Sciatic nerve (tissue), 2 donors: ENCODE results near the gene CLIC1. TPM values are rescaled to one million over a fixed set of nuclear protein-coding genes. Genes with fewer than 3 reads are reported as not detected.
A peak's percentile ranks its signal among the peaks of the same experiment; 100 is the strongest.

ENCODE experiments used
- ATAC-seq: fragments of 200-7000 bp; cut with Tn5 transposase; one replicate; pipeline ENCODE4 v1.9.1; 2020; ENCODE audit warnings: mild to moderate bottlenecking, moderate library complexity
- DNase-seq: peaks from one replicate; pipeline ENCODE4 v3.0.0-alpha.2; 2020; ENCODE audit warnings: low spot score
- intact Hi-C: fragments of 100-400 bp; cut with DNase I; formaldehyde crosslinking; loops from one replicate; pipeline ENCODE4 v1.14.2; 2022
- microRNA-seq: library from miRNA; unstranded; fragments of <30 nt; microRNA quantifications from one replicate; pipeline ENCODE4 v1.2.0, GENCODE V29; 2020
- total RNA-seq: library from RNA; stranded (reverse); fragmentation: NEBNext Ultra II Directional; extraction: Animal tissue kit (Norgen Biotek cat#: 25700); gene quantifications from one replicate; pipeline ENCODE4 v1.2.1, GENCODE V29; 2021
- donor health status: DM: no; HTN: no; CAD: no.
- donor health status: DM: no; HTN: no; CAD: no.

CLIC1 gene
- total RNA-seq, 1 donor from 2014 or later: 239 TPM

DNA sequence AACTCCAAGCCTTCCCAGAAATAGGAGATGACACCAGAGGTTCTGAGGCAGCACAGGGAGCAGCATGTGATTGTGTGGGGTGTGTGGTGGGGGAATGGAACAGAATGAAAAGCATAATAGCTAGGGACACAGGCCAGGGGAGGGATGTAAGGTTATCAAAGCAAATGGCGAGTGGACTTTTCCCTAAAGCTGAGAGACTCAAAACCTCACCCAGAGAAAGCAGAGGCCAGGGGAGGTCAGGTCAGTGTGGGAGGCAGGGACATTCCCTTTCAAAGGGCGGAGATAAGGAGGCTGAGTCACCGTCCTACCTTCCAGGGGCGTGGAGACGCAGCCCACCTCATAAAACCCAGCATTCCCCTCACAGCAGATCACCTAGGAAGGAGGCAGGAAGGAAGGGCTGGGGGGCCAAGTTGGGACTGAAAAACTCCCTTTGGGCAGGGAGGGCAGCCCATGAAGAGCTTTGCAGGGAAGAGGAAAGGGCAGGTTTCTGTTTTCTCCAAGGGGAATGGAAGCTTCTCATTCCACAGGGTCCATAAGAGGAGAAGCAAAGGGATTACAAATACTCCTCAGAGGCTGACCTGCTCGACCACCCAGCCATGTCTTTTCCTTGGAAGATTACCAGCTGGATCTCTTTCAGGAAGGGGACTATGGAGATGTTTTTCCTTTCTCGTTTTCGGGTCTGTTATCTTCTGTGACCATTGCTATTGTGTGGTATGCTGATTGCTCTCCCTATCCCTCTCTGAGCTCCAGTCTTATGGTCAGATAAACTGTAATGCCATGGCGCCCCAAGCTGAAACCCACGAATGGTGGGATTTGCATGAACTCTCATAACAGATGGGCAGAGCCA lies 45.9 kb downstream of the CLIC1 start:
- no peak for ATAC-seq
- intact Hi-C loops: no loop called here
- no peak for DNase-seq

DNA sequence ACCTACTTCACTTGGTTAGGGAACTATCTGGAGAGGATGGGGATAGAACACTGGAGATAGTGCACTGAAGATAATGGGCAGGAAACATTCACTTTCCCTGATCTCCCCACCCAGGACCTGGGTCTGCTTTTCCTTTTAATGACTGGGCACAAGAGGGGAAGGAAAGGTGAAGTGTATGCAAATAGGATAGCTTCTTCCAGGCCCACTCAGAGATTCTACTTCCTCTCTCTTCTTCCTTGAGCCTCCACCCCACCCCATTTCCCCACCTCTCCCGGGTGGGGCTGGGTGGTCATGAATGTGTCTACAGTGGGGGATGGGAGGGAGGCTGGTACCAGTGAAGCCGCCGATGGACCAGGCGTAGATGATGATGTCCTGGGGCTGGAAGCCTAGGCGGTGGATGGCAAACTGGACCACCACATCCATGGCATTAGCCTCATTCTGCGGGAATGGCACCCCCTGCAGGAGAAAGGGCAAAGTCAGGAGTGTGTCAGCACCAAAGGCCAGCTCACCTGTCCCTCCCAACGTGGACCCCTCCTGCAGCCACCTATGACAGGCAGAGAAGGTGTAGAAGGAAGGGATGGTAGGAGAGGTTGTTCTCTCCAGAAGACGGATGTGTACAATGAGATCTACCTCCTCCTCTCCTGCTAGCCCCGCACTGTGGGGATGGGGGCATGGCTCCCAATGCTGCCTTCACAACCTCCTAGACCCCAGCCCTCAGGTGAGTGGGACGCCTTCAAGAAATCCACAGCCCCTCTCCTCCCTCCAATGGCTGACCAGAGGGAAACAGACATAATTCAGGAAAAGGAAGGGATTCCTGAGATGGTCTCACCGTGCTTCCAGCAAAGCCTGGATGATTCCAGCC lies 46.9 kb downstream of the CLIC1 start:
- intact Hi-C loops: loop anchor here (10.0 kb wide), 1 partner anchor 145 kb away; no protein-coding TSS in a partner anchor
- ATAC-seq (no peak), DNase-seq (no peak)

GRCh38 chr6:31687860-31688693 lies 48.3 kb downstream of the CLIC1 start:
- ATAC-seq (no peak), DNase-seq (no peak)
- intact Hi-C loops: loop anchor here (10.0 kb wide), 1 partner anchor 147 kb away; no protein-coding TSS in a partner anchor

GRCh38 chr6:31687321-31687720 lies 49.0 kb downstream of the CLIC1 start:
- intact Hi-C loops: loop anchor here (10.0 kb wide), 1 partner anchor 147 kb away; no protein-coding TSS in a partner anchor
- DNase-seq (no peak), ATAC-seq (no peak)

GRCh38 chr6:31686483-31686882 lies 49.8 kb downstream of the CLIC1 start:
- intact Hi-C loops: loop anchor here (10.0 kb wide), 1 partner anchor 148 kb away; no protein-coding TSS in a partner anchor
- DNase-seq (no peak), ATAC-seq (no peak)

- intact Hi-C loops: loop anchor here (10.0 kb wide), 1 partner anchor 151 kb away; no protein-coding TSS in a partner anchor
- DNase-seq: no peak
- peak; percentile 18 for ATAC-seq
Observed at GRCh38 chr6:31683591-31683990, 52.7 kb downstream of the CLIC1 start.

DNA sequence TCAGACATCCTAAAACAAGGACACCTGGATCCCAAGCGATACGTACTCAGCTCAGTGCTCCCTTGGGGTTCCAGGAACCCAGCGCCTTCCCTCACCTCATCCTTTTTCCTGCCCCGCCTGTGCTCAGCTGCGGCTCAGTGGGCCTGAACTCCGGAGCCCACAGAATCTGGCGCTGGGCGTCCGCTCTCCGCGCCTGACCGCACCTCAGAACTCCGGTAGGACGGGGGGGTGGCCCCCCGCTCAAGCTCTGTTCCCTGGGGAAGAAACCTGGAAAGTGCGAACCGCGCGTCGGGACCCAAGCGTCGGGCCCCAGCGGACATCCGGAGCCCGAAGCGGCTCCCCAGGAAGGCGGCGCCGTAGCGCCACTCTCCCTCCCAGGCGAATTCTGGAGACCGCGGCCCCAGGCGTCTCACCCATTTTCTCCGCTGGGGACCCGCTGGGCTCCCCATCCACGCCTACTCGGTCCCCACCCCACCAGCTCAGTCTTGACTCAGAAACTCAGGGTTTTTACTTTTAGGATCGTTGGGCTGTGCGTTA lies 55.1 kb downstream of the CLIC1 start:
- peak; percentile 48 for ATAC-seq
- intact Hi-C loops: loop anchor here (10.0 kb wide), 1 partner anchor 154 kb away; no protein-coding TSS in a partner anchor
- no peak for DNase-seq

Small RNAs within 50 kb of the gene (microRNA-seq; reads per million reads assigned to microRNA genes)
- gene MIR4646: 2.5 reads per million

Other genes starting within 250 kb of the CLIC1 start
- 2.9 TPM for gene MICB, start 238.4 kb downstream of the CLIC1 start, total RNA-seq
- not detected for gene MCCD1, start 207.6 kb downstream of the CLIC1 start, total RNA-seq
- gene DDX39B, start 194.5 kb downstream of the CLIC1 start, total RNA-seq: 258 TPM
- gene ATP6V1G2, start 189.9 kb downstream of the CLIC1 start, total RNA-seq: 4.8 TPM
- 23.0 TPM for gene NFKBIL1, start 188.9 kb downstream of the CLIC1 start, total RNA-seq
- gene LTA, start 164.2 kb downstream of the CLIC1 start, total RNA-seq: 0.27 TPM
- 0.40 TPM for gene TNF, start 161.0 kb downstream of the CLIC1 start, total RNA-seq
- 4.0 TPM for gene LTB, start 154.1 kb downstream of the CLIC1 start, total RNA-seq
- 17.7 TPM for gene LST1, start 150.3 kb downstream of the CLIC1 start, total RNA-seq
- 1.1 TPM for gene NCR3, start 143.5 kb downstream of the CLIC1 start, total RNA-seq
- gene AIF1, start 121.3 kb downstream of the CLIC1 start, total RNA-seq: 50.6 TPM
- 166 TPM for gene PRRC2A, start 115.8 kb downstream of the CLIC1 start, total RNA-seq
- gene BAG6, start 83.9 kb downstream of the CLIC1 start, total RNA-seq: 201 TPM
- gene APOM, start 80.6 kb downstream of the CLIC1 start, total RNA-seq: 0.53 TPM
- gene C6orf47, start 75.8 kb downstream of the CLIC1 start, total RNA-seq: 14.5 TPM
- 16.7 TPM for gene GPANK1, start 71.5 kb downstream of the CLIC1 start, total RNA-seq
- 116 TPM for gene CSNK2B, start 70.5 kb downstream of the CLIC1 start, total RNA-seq
- 20.4 TPM for gene LY6G5B, start 66.6 kb downstream of the CLIC1 start, total RNA-seq
- 2.1 TPM for gene LY6G5C, start 55.5 kb downstream of the CLIC1 start, total RNA-seq
- 46.0 TPM for gene ABHD16A, start 33.2 kb downstream of the CLIC1 start, total RNA-seq
- not detected for gene LY6G6F, start 29.7 kb downstream of the CLIC1 start, total RNA-seq
- not detected for gene LY6G6D, start 21.2 kb downstream of the CLIC1 start, total RNA-seq
- 0.71 TPM for gene LY6G6C, start 14.8 kb downstream of the CLIC1 start, total RNA-seq
- gene MPIG6B, start 13.2 kb downstream of the CLIC1 start, total RNA-seq: 0.62 TPM
- gene DDAH2, start 7.2 kb downstream of the CLIC1 start, total RNA-seq: 124 TPM
- 21.2 TPM for gene MSH5, start 3.5 kb upstream of the CLIC1 start, total RNA-seq
- gene SAPCD1, start 26.1 kb upstream of the CLIC1 start, total RNA-seq: 4.9 TPM
- gene VWA7, start 40.8 kb upstream of the CLIC1 start, total RNA-seq: 0.94 TPM
- 42.3 TPM for gene VARS1, start 59.2 kb upstream of the CLIC1 start, total RNA-seq
- 30.1 TPM for gene LSM2, start 70.4 kb upstream of the CLIC1 start, total RNA-seq
- 2.8 TPM for gene HSPA1L, start 78.8 kb upstream of the CLIC1 start, total RNA-seq
- gene HSPA1A, start 79.0 kb upstream of the CLIC1 start, total RNA-seq: 195 TPM
- 181 TPM for gene HSPA1B, start 91.2 kb upstream of the CLIC1 start, total RNA-seq
- gene NEU1, start 126.3 kb upstream of the CLIC1 start, total RNA-seq: 22.1 TPM
- 2.1 TPM for gene SLC44A4, start 142.5 kb upstream of the CLIC1 start, total RNA-seq
- 49.4 TPM for gene EHMT2, start 161.2 kb upstream of the CLIC1 start, total RNA-seq
- 8.4 TPM for gene ZBTB12, start 165.6 kb upstream of the CLIC1 start, total RNA-seq
- gene C2, start 191.2 kb upstream of the CLIC1 start, total RNA-seq: 25.0 TPM
- 72.6 TPM for gene CFB, start 209.6 kb upstream of the CLIC1 start, total RNA-seq
- gene NELFE, start 222.4 kb upstream of the CLIC1 start, total RNA-seq: 55.1 TPM
- 60.0 TPM for gene SKIC2, start 222.6 kb upstream of the CLIC1 start, total RNA-seq
- 23.0 TPM for gene DXO, start 235.6 kb upstream of the CLIC1 start, total RNA-seq
- 453 TPM for gene C4A, start 245.5 kb upstream of the CLIC1 start, total RNA-seq